ENCODE measurements around the gene GRM3. TPM values are rescaled to one million over a fixed set of nuclear protein-coding genes. Genes with fewer than 3 reads are reported as not detected.
"Not testable (repeated sequence)": the region's sequence is repeated elsewhere in the genome, so short reads cannot be mapped to it uniquely, and the experiment has no call there.

The GRM3 gene
- not detected for total RNA-seq
- under 1 TPM in 1 of 3 donors, not detected in 2; 0.03 TPM for polyA plus RNA-seq
- long read RNA-seq, donor 1, result 0 reads
- long read RNA-seq, donor 2, result 0 reads

DNA sequence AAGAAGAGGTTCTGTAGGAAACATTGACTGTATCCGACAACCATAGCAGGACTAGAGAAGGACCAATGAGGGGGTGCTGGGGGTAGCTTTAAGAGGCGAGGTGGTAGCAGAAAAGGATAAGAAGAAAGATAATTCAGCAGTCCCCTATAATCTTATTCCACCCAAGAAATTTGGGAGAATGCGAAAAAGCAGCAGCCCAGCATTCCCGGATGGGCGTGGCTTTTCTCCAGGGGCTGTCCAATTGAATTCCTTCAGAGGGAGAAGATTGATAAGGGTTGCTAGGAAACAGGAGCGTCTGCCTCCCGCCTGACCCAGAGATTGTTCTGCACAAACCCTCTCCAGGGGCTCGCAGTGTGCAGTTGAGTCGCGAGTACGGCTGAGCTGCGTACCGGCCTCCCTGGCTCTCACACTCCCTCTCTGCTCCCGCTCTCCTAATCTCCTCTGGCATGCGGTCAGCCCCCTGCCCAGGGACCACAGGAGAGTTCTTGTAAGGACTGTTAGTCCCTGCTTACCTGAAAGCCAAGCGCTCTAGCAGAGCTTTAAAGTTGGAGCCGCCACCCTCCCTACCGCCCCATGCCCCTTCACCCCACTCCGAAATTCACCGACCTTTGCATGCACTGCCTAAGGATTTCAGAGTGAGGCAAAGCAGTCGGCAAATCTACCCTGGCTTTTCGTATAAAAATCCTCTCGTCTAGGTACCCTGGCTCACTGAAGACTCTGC is at the start of gene GRM3:
Gene GRM3 (plus strand): TSS at position 349 of the 721 bp plus-strand sequence. CDS start 121,237 bp downstream, outside the sequence.
- Histone ChIP-seq H3K27me3 (ENCODE audit: insufficient read depth in 3 of 3, low read length in 2 of 3) (peaks cover 0 to 15% (median 10%) of the 10 kb centered on the region in 3 donors), H3K36me3 (ENCODE audit: insufficient read depth in 1 of 2, low read depth in 1 of 2) (no peaks in the 10 kb centered on the region), H3K9me3 (no peaks in the 10 kb centered on the region), H3K4me1 (peaks cover 5% of the 10 kb centered on the region), H3K27ac (no peak within 1 kb of the TSS), H3K4me3 (peak within 1 kb of the TSS; percentile 44)
- whole genome bisulfite sequencing, 3 donors, result 0 to 2% (median 1%) methylated on average over 23 of the region's 23 CpGs
- TF ChIP-seq, protein P1, sequence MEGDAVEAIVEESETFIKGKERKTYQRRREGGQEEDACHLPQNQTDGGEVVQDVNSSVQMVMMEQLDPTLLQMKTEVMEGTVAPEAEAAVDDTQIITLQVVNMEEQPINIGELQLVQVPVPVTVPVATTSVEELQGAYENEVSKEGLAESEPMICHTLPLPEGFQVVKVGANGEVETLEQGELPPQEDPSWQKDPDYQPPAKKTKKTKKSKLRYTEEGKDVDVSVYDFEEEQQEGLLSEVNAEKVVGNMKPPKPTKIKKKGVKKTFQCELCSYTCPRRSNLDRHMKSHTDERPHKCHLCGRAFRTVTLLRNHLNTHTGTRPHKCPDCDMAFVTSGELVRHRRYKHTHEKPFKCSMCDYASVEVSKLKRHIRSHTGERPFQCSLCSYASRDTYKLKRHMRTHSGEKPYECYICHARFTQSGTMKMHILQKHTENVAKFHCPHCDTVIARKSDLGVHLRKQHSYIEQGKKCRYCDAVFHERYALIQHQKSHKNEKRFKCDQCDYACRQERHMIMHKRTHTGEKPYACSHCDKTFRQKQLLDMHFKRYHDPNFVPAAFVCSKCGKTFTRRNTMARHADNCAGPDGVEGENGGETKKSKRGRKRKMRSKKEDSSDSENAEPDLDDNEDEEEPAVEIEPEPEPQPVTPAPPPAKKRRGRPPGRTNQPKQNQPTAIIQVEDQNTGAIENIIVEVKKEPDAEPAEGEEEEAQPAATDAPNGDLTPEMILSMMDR (IDR thresholded peaks at IDR 0.05), result no peak
- DNase-seq (no peak), ATAC-seq (no peak)
- intact Hi-C loops (cut with DNase I), result no loop called here

DNA sequence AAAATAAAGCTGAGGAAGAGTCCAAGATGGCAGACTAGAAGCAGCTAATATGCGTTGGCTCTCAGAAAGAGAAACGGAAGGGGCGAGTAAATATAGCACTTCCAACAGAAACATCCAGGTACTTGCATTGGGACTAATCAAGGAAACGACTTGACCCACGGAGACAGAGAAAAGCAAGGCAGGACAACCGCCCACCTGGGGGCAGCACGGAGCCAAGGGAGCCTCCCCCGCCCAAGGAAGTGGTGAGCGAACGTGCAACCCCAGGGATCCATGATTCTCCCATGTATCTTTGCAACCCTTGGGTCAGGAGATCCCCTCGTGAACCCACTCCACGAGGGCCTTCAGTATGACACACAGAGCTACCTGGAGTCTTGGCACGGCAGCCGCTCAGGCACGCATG is 45.4 kb upstream of the GRM3 start:
- intact Hi-C loops (cut with DNase I), result no loop called here
- 67 to 75% (median 70%) methylated on average over 15 of the region's 15 CpGs for WGBS, 3 donors
- no peaks in the 10 kb centered on the region for H3K36me3 ChIP-seq (ENCODE audit: insufficient read depth in 1 of 2, low read depth in 1 of 2)
- TF ChIP-seq, protein P1 (IDR thresholded peaks at IDR 0.05), result no peak
- ATAC-seq (no peak), DNase-seq (no peak)
- no peaks in the 10 kb centered on the region for H3K27me3 ChIP-seq (ENCODE audit: insufficient read depth in 3 of 3, low read length in 2 of 3)
- H3K4me3 ChIP-seq, result no peak overlapping the region
- H3K4me1 ChIP-seq, result no peaks in the 10 kb centered on the region
- H3K27ac ChIP-seq, result no peak overlapping the region
- H3K9me3 ChIP-seq, result no peaks in the 10 kb centered on the region

DNA sequence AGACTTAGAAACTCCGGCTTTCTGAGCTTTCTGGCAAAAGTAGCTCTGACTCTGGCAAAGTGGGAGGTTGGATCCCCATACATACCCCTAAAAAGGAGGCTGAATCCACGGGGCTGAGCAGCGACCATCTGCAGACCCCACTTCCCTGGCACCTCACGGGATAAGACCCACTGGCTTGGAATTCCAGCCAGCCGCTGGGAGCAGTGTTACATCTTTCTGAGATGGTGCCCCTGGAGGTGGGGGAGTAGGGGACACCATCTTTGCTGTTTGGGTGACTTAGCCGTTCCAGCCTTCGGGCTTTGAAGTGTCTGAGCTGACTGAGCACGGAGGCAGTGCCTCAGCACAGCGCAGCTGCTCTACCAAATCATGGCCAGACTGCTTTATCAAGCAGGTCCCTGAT is 45.0 kb upstream of the GRM3 start:
- no peaks in the 10 kb centered on the region for H3K4me1 ChIP-seq
- H3K27ac ChIP-seq, result no peak overlapping the region
- DNase-seq, result no peak
- ATAC-seq, result no peak
- TF ChIP-seq, protein P1 (IDR thresholded peaks at IDR 0.05), result no peak
- H3K27me3 ChIP-seq (ENCODE audit: insufficient read depth in 3 of 3, low read length in 2 of 3), result no peaks in the 10 kb centered on the region
- H3K9me3 ChIP-seq, result no peaks in the 10 kb centered on the region
- no peaks in the 10 kb centered on the region for H3K36me3 ChIP-seq (ENCODE audit: insufficient read depth in 1 of 2, low read depth in 1 of 2)
- H3K4me3 ChIP-seq, result no peak overlapping the region
- intact Hi-C loops (cut with DNase I), result no loop called here
- WGBS, 3 donors, result 83 to 90% (median 87%) methylated on average over 9 of the region's 9 CpGs

DNA sequence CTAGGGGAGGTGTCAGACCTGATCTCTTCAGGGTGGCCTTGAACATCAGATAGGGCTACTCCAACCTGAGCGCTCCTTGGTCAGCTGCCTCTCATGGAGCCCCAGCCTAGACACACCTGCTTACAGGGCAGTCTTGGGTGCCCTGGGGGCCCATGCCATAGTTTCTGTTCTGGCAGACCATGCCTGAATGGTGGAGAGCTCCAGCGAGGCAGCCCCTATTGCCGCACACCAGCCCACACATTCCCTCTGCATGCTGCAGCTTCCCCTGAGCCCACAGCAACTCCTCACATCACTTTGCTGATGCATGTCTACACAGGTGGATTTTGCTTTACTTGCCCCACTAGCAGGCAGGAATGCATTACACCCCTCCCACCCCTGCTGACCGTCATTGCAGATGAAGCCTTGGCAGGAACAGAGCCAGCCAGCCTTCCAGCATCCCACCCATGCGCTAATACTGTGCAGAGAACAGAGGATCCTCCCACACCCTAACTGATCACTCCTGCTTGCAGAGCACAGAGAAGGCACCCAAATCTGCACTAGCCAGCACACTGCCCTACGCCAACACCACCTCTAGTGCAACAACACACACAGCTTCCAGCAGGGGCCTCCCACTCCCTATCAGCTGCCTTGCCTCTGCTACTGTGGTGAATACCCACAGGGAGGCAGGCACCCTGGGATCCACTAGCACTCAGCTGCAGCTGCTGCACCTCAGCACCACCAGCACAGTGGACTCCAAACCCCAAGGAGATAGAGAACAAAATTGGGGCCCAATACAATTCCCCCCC is 43.0 kb upstream of the GRM3 start:
- whole genome bisulfite sequencing, 3 donors, result 80 to 84% (median 81%) methylated on average over 6 of the region's 6 CpGs
- Histone ChIP-seq H3K9me3 (no peaks in the 10 kb centered on the region), H3K4me1 (no peaks in the 10 kb centered on the region), H3K36me3 (ENCODE audit: insufficient read depth in 1 of 2, low read depth in 1 of 2) (no peaks in the 10 kb centered on the region), H3K4me3 (no peak overlapping the region), H3K27me3 (ENCODE audit: insufficient read depth in 3 of 3, low read length in 2 of 3) (no peaks in the 10 kb centered on the region), H3K27ac (no peak overlapping the region)
- DNase-seq (no peak), ATAC-seq (no peak)
- intact Hi-C loops (cut with DNase I), result no loop called here
- TF ChIP-seq, protein P1 (IDR thresholded peaks at IDR 0.05), result no peak

DNA sequence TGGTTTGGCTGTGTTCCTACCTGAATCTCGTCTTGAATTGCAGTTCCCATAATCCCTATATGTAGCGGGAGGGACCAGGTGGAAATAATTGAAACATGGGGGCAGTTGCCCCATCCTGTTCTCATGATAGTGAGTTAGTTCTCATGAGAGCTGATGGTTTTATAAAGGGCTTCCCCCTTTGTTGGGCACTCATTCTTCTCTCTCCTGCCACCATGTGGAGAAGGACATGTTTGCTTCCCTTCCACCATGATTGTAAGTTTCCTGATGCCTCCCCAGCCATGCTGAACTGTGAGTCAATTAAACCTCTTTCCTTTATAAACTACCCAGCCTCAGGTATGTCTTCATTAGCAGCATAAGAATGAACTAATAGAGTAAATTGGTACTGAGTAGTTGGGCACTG is 28.0 kb upstream of the GRM3 start:
- H3K27ac ChIP-seq; DNase-seq; H3K27me3 ChIP-seq (ENCODE audit: insufficient read depth in 3 of 3, low read length in 2 of 3); intact Hi-C loops (cut with DNase I); H3K36me3 ChIP-seq (ENCODE audit: insufficient read depth in 1 of 2, low read depth in 1 of 2); H3K4me3 ChIP-seq; H3K9me3 ChIP-seq; ATAC-seq; H3K4me1 ChIP-seq: not testable (repeated sequence)
- 74 to 77% (median 75%) methylated on average over 2 of the region's 2 CpGs for WGBS, 3 donors
